Subcutaneous abdominal adipose tissue (tissue), 5 donors: ENCODE results near the gene RNF187.

Source experiments
- H3K27ac ChIP-seq: one replicate; pipeline ENCODE4 v1.7.0; 2013; ENCODE audit warnings: low read depth, mild to moderate bottlenecking, inconsistent platforms, low read length, moderate library complexity
- H3K27me3 ChIP-seq, 5 donors: one replicate each; pipeline ENCODE4 v1.7.0; 2013; ENCODE audit warnings: low read length in 5 of 5, inconsistent platforms in 1 of 5; ENCODE audit not compliant: control insufficient read depth in 5 of 5, insufficient read depth in 4 of 5
- H3K36me3 ChIP-seq, 5 donors: one replicate each; pipeline ENCODE4 v1.7.0; 2013; ENCODE audit warnings: low read length in 5 of 5; ENCODE audit not compliant: control insufficient read depth in 5 of 5, insufficient read depth in 5 of 5
- H3K4me1 ChIP-seq, 5 donors: one replicate each; pipeline ENCODE4 v1.7.0; 2013; ENCODE audit warnings: low read length in 5 of 5, mild to moderate bottlenecking in 3 of 5, moderate library complexity in 1 of 5; ENCODE audit not compliant: control insufficient read depth in 5 of 5, insufficient read depth in 5 of 5
- H3K4me3 ChIP-seq, 5 donors: one replicate each; pipeline ENCODE4 v1.7.0; 2013; ENCODE audit warnings: low read length in 5 of 5, low read depth in 1 of 5
- H3K9ac ChIP-seq, 5 donors: one replicate each; pipeline ENCODE4 v1.7.0; 2013; ENCODE audit warnings: low read length in 5 of 5, mild to moderate bottlenecking in 4 of 5, moderate library complexity in 3 of 5
- H3K9me3 ChIP-seq, 5 donors: one replicate each; pipeline ENCODE4 v1.7.0; 2013; ENCODE audit warnings: low read length in 5 of 5; ENCODE audit not compliant: control insufficient read depth in 5 of 5
- donor health status: healthy.
- donor health status: healthy.
- donor health status: healthy.
- donor health status: healthy.
- donor health status: healthy.

RNF187 gene

DNA sequence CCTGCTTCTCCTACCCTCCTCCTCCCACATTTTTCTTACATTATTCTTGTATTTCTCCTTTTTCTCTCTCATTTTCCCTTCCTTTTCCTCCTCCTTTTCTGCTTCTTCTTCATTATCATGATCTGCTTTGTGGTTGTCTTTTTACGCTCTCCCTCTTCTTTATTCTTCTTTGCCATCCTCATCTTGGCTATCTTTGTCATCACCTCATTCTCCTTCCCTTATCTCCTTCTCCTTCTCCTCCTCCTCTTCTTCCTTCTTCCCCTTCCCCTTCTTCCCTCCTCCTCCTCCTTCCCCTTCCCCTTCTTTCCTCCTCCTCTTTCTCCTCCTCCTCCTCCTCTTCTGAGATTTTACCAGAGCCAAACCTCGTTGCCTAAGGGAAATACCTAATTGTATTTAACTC is 30.5 kb downstream of the RNF187 start:
- Histone ChIP-seq H3K4me3 (no peak overlapping the region), H3K36me3 (no peaks in the 10 kb centered on the region), H3K27ac (no peak overlapping the region), H3K9ac (no peak overlapping the region), H3K27me3 (peaks cover 3 to 17% (median 6%) of the 10 kb centered on the region in 5 donors), H3K9me3 (no peaks in the 10 kb centered on the region), H3K4me1 (no peaks in the 10 kb centered on the region)

- H3K27ac ChIP-seq = no peak overlapping the region
- no peaks in the 10 kb centered on the region for H3K9me3 ChIP-seq
- peaks cover 0 to 13% (median 8%) of the 10 kb centered on the region in 5 donors for H3K27me3 ChIP-seq
- H3K4me3 ChIP-seq = no peak overlapping the region
- H3K4me1 ChIP-seq = no peaks in the 10 kb centered on the region
- no peaks in the 10 kb centered on the region for H3K36me3 ChIP-seq
- no peak overlapping the region for H3K9ac ChIP-seq
These were observed 40.4 kb downstream of the RNF187 start for GRCh38 chr1:228527596-228527995.

GRCh38 chr1:228528612-228529011 is 41.4 kb downstream of the RNF187 start:
- H3K9ac ChIP-seq = no peak overlapping the region
- no peak overlapping the region for H3K27ac ChIP-seq
- H3K27me3 ChIP-seq = peaks cover 0 to 19% (median 8%) of the 10 kb centered on the region in 5 donors
- no peak overlapping the region for H3K4me3 ChIP-seq
- H3K9me3 ChIP-seq = no peaks in the 10 kb centered on the region
- no peaks in the 10 kb centered on the region for H3K4me1 ChIP-seq
- H3K36me3 ChIP-seq = no peaks in the 10 kb centered on the region

DNA sequence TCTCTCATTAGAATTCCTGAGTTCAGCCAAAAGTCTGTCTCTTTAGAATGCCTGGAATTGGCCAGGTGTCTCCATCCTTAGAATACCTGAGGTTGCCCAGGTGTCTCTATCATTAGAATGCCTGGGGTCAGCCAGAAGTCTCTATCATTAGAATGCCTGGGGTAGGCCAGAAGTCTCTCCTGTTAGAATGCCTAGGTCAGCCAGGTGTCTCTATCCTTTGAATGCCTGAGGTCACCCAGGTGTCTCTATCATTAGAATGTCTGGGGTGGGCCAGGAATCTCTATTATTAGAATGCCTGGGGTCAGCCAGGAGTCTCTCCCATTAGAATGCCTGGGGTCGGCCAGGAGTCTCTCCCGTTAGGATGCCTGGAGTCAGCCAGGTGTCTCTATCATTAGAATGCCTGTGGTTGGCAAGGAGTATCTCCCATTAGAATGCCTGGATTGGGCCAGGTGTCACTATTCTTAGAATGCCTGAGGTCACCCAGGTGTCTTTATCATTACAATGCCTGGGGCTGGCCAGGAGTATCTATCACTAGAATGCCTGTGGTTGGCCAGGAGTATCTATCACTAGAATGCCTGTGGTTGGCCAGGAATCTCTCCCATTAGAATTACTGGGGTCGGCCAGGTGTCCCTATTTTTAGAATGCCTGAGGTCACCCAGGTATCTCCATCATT is 43.0 kb downstream of the RNF187 start:
- H3K9me3 ChIP-seq = peaks cover 0 to 2% (median 0%) of the 10 kb centered on the region in 5 donors
- H3K9ac ChIP-seq = no peak overlapping the region
- H3K4me3 ChIP-seq = no peak overlapping the region
- H3K27ac ChIP-seq = no peak overlapping the region
- H3K4me1 ChIP-seq = no peaks in the 10 kb centered on the region
- no peaks in the 10 kb centered on the region for H3K36me3 ChIP-seq
- peaks cover 0 to 19% (median 8%) of the 10 kb centered on the region in 5 donors for H3K27me3 ChIP-seq

DNA sequence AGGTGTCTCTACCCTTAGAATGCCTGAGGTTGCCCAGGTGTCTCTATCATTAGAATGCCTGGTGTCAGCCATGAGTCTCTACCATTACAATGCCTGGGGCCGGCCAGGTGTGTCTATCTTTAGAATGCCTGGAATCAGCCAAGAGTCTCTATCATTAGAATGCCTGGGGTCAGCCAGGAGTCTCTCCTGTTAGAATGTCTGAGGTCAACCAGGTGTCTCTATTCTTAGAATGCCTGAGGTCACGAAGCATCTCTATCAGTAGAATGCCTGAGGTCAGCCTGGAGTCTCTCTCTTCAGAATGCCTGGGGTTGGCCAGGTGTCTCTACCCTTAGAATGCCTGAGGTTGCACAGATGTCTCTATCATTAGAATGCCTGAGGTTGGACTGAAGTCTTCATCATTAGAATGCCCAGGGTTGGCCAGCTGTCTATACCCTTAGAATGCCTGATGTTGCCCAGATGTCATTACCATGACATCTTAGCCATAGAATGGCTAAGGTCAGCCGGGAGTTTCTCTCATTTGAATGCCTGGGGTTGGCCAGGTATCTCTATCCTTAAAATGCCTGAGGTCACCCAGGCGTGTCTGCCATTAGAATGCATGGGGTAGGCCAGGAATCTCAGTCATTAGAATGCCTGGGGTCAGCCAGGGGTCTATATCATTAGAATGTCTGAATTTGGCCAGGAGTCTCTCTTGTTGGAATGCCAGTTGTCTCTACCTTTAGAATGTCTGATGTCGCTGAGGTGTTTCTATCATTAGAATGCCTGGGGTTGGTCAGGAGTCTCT is 44.0 kb downstream of the RNF187 start:
- Histone ChIP-seq H3K4me1 (no peaks in the 10 kb centered on the region), H3K27me3 (peaks cover 0 to 19% (median 8%) of the 10 kb centered on the region in 5 donors), H3K9ac (no peak overlapping the region), H3K27ac (no peak overlapping the region), H3K9me3 (peaks cover 0 to 6% (median 0%) of the 10 kb centered on the region in 5 donors), H3K4me3 (no peak overlapping the region), H3K36me3 (no peaks in the 10 kb centered on the region)

- H3K4me1 ChIP-seq = no peaks in the 10 kb centered on the region
- peaks cover 0 to 21% (median 13%) of the 10 kb centered on the region in 5 donors for H3K9me3 ChIP-seq
- no peaks in the 10 kb centered on the region for H3K36me3 ChIP-seq
- no peak overlapping the region for H3K27ac ChIP-seq
- no peak overlapping the region for H3K9ac ChIP-seq
- H3K4me3 ChIP-seq = no peak overlapping the region
- H3K27me3 ChIP-seq = peaks cover 0 to 4% (median 0%) of the 10 kb centered on the region in 5 donors
These were observed 51.6 kb downstream of the RNF187 start for GRCh38 chr1:228538831-228539230.

GRCh38 chr1:228540161-228540917 is 53.2 kb downstream of the RNF187 start:
- Histone ChIP-seq H3K27ac (no peak overlapping the region), H3K36me3 (no peaks in the 10 kb centered on the region), H3K9me3 (peaks cover 0 to 18% (median 13%) of the 10 kb centered on the region in 5 donors), H3K4me1 (no peaks in the 10 kb centered on the region), H3K4me3 (no peak overlapping the region), H3K27me3 (peaks cover 0 to 4% (median 2%) of the 10 kb centered on the region in 5 donors), H3K9ac (no peak overlapping the region)

GRCh38 chr1:228541725-228542124 is 54.5 kb downstream of the RNF187 start:
- Histone ChIP-seq H3K4me1 (no peaks in the 10 kb centered on the region), H3K9ac (no peak overlapping the region), H3K9me3 (peaks cover 0 to 10% (median 4%) of the 10 kb centered on the region in 5 donors), H3K27me3 (peaks cover 0 to 4% (median 3%) of the 10 kb centered on the region in 5 donors), H3K4me3 (no peak overlapping the region), H3K36me3 (no peaks in the 10 kb centered on the region), H3K27ac (no peak overlapping the region)

GRCh38 chr1:228542376-228542775 is 55.2 kb downstream of the RNF187 start:
- Histone ChIP-seq H3K9ac (no peak overlapping the region), H3K4me1 (no peaks in the 10 kb centered on the region), H3K36me3 (no peaks in the 10 kb centered on the region), H3K27ac (no peak overlapping the region), H3K27me3 (peaks cover 0 to 4% (median 3%) of the 10 kb centered on the region in 5 donors), H3K4me3 (no peak overlapping the region), H3K9me3 (peaks cover 0 to 4% (median 0%) of the 10 kb centered on the region in 5 donors)
